Measurements from ENCODE around the gene PLCB2.

PLCB2 gene

GRCh38 chr15:40325700-40326099, 18.0 kb upstream of the PLCB2 start:
- no peak for DNase-seq

- peak in 2 of 56 donors; percentile 5 to 16 for DNase-seq
These were observed 17.5 kb upstream of the PLCB2 start for GRCh38 chr15:40325188-40325587.

DNA sequence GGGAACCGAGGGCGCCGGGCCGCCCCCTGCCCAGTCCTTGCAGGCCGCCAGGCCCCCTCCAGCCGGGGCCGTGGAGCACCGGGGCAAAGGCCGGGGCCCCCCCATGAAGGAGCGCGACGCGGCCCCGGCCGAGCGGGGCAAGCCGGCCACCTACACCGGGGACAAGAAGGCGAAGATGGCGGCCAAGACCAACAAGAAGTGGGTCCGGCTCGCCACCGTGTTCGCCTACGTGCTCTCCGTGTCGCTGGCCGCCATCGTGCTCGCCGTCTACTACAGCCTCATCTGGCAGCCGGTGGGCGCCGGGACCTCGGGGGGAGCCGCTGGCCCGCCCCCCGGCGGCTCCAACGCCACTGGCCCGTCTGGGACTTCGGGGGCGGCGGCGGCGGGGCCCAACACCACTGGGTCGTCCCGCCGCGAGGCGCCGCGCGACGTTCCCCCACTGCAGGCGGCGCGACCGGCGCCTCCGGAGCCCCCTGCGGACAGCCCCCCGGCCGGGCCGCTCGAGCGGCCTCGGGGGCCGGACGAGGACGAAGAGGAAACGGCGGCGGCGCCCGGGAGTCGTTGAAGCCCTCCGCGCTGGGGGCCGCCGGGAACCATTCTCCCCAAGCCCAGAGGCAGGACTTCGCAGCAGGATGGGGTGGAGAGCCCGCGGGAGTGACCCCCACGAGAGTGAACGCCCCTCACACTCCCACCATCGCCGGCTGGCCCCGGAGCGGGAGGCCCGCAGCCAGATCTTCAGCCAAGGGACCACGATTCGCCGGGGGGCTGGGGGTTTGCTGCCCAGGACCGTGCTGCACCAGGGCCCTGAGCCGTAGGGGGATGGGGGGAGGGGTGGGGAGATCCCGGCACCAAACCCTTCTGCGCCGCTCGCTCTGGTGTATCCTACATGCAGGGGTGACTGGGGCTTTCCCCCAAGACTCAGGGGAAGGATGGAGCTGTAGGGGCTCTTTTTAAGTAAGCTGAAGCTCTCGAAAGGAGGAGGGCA, 16.5 kb upstream of the PLCB2 start:
- peak in 6 of 56 donors; percentile 15 to 44 (median 23) for DNase-seq

DNA sequence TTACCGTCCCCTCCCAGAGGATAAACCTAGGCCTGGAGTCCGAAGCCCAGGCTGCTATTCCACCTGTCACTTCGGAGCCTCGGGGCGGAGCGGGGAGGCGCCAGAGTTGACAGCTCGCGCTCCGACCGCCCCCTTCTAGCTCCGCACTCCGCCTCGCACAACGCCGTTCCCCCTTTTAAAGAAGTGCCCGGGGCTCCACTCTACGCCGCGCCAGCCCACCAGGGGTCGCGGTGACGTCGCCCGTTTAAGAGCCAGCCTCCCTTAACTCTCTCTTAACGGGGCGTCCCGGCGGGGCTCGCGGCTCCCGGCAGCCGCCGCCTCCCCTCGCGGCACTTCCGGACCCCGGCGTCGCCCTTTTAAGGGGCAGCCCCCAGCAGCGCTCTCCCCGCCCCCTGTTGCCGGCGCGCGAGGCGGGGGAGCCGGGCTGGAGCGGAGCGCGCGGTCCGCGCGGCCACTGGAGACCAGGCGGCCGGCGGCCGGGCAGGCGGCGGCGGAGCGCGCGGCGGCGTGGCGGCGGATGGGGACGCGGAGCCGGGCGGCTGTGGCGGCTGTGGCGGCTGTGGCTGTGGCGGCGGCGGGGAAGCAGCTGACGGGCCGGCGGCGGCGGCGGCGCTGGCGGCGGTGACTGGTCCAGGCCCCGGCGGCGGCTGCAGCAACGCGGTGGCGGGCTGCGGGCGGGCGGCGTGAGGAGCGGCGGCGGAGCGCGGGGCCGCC, 15.7 kb upstream of the PLCB2 start, which contains the start of gene INAFM2:
INAFM2 (plus strand) TSS at position 454 of the 714 bp plus-strand sequence. CDS start 364 bp downstream, outside the sequence.
- DNase-seq = peak in 55 of 56 donors; percentile 41 to 89 (median 73)

GRCh38 chr15:40322531-40323238, 14.9 kb upstream of the PLCB2 start:
- peak in 3 of 56 donors; percentile 30 to 65 (median 53) for DNase-seq

DNA sequence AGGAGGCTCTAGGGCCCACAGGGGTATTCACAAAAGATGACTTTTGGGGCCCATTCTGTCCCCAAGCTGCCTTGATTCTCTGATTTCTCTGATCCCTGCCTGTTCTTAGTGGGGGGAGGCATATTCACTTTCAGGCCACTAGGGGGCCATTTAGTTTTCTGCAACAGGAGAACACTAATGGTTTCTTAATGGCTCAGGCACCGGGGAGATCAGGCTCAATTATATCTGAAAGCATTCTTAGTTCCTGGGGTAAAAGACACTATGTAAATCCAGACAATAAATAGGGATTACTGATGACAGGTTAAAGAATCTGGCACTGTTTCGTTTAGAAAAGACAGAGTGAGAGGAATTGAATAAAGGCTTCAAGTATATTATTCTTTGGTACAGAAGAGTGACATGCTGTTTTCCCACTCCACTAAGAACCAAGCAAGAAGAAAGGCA, 13.2 kb upstream of the PLCB2 start:
- peak in 28 of 56 donors; percentile 8 to 83 (median 38) for DNase-seq

DNA sequence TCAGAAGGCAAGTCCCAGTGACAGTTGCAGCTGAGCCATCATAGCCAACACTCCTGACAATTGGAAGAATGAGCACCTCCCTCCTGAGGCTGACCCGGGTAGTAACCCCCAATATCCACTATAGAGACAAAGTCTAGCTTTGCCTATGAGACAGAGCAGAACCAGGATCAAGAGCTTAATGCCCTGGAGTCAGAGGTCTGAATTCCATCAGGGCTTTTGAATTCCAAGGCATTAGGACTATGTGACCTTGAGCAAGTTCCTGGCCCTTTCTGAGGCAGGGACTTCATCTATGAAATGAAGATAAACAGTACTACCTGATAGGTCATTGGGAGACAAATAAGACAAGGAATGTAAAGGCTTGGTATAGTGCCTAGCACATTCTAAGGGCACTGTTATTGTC, 12.7 kb upstream of the PLCB2 start:
- no peak for DNase-seq

GRCh38 chr15:40317580-40317979, 9.8 kb upstream of the PLCB2 start:
- no peak for DNase-seq

- DNase-seq = no peak
These were observed 9.2 kb upstream of the PLCB2 start for GRCh38 chr15:40316931-40317330.

DNA sequence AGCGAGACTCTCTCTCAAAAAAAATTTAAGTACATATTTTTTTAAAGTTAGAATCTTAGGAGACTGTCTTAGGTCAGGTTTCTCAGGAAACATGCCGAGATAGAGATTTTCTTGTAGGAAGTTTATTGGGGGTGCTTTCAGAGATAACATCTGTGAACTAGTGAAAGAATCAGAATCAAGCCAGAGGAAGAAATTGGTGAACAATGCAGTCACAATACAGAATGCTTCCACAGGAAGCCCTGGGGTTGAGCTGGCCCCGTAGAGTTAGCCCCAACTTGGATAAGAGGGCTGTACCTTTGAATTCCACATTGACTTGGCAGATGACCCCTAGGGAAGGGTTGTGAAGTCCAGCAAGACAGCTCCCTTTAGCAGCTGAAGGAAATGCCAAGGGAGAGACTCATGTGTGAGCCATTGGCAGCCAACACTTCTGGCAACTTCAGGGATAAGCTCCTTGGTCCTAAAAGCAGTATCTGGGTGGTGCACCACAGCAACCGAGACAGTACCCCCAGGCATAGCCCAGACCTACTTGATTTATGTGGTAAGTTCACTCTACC, 7.1 kb upstream of the PLCB2 start:
- DNase-seq = no peak

- peak in 6 of 56 donors; percentile 19 to 58 (median 36) for DNase-seq
These were observed 6.0 kb upstream of the PLCB2 start for GRCh38 chr15:40313531-40314398.

- DNase-seq = no peak
These were observed 4.8 kb upstream of the PLCB2 start for GRCh38 chr15:40312370-40313158.

- DNase-seq = no peak
These were observed 3.3 kb upstream of the PLCB2 start for GRCh38 chr15:40310993-40311392.

DNA sequence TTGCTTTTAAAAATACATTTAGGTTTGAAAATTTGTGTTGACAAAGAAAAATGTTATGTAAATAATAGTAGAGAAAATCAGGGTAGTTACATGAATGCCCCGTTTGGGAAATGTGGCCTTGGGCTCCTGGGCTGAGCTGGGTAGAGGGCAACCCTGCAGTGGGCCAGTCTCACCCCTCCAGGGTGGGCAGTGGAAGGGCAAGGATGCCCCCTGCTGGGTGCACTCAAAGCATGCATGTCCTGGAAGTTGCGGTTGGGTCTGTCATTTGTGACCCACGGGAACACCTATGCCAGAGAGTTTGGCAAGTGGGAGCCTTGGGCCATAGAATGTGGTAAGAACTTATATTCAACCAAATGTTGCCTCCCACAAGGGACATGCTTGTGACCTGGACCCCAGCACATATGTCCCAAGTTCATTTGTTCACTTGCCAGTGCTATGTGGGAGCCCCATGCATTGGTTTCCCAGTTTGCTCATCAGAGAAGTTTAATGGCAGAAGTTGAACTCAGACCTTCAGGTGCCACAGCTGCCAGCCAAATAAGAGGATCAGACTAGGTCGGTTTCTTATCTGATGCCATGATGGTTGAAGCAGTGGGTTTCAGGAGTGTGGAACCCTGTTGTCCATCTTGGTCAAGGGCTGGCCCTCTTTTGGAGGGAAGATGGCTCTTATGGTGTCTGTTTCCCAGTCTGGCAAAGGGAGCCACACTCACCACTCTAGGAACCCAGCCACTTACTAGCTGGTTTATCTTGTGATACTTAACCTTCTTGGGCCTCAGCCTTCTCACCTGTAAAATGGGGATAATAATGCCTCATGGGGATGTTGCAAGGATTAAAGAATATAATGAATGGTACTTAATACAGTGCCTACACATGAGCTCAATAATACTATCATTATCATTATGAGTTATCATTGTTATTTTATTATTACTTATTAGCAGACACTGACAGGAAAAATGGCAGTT, 2.5 kb upstream of the PLCB2 start:
- DNase-seq = peak in 22 of 56 donors; percentile 11 to 54 (median 24)

DNA sequence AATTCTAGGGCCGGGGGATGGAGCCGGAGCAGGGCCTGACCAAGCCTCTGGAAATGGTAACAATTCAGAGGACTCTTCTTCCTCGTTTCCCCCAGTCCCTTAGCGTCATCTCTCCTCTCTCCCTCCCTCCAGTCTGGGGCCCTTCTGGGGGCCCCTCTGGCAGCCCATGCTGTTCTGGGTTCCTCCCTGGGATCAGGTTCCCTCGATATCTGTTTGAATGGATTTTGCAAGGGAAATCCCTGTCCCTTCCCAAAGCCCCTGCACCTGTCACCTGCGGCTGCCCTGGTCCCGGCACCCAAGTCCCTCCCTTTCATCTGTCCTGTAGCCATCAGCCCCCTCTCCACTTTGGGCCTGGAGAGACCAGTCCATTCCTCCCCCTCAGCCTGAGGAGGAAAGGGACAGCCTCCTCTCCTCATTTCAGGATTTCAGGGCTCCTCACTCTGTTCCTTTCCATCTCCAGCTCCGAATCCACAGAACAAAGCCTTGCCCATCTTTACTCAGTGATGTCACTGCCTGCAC, 1.7 kb upstream of the PLCB2 start:
- no peak for DNase-seq

GRCh38 chr15:40306908-40307307, 827 bp downstream of the PLCB2 start:
- DNase-seq = no peak

DNA sequence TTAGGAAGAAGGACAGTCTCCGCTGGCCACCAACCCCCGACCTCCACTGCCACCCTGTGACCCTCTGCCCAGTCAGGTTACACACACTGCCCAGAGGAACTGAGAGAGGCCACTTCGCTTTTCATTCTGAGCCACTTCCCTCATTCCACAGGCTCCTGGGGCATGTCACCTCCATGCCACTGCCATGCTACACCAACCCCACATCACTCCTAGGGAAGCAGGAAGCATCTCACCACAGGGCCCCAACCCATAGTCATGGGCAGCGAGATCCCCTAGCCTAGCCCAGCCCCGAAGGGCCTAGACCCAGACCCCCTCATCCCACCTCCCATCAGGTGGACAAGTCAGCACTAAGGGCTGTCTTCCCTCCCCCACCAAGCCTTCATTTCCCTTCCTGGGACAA, 1.4 kb downstream of the PLCB2 start:
- DNase-seq = peak in 13 of 56 donors; percentile 11 to 49 (median 30)

DNA sequence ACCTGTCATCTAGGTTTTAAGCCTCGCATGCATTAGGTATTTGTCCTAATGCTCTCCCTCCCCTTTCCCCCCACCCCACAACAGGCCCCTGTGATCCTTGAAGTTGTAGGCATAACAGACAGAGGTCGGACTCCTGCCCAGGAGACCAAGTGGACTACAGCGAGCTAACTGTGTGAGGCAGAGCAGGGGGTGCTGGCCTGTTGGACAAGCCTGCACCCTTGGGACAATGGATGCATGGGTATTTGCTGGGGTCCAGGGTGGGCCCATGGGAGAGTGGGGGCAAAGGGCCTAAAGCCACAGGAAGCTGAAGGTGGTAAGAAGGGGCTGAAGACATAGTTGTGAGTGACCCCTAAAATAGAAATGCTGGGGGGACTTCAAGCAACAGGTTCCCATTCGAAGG, 2.5 kb downstream of the PLCB2 start:
- DNase-seq = no peak

Measured in amygdala (tissue), 56 donors.